ENCODE measurements around the gene FASN. TPM values are rescaled to one million over a fixed set of nuclear protein-coding genes. Genes with fewer than 3 reads are reported as not detected.

Gene FASN
- total and polyA plus RNA-seq, 2 of the 13 experiments (the other 11 are each of a cell fraction or from before 2014, with no cell fraction given): 51.7 to 101 TPM

GRCh38 chr17:82056729-82057621 is 41.1 kb downstream of the FASN start (continued):
- TF ChIP-seq ARHGAP35 (CRISPR knock-in tag; IDR thresholded peaks at IDR 0.05; ENCODE audit: borderline replicate concordance) (peak; percentile 55; the same call in 1 of the 2 replicates), KDM4B (CRISPR knock-in tag; IDR thresholded peaks at IDR 0.05) (peak; percentile 76), ZNF569 (CRISPR knock-in tag; IDR thresholded peaks at IDR 0.05; ENCODE audit: borderline replicate concordance) (0 out of 2 replicates have a peak, but pooled peaks have one; percentile 57), ZNF574 (CRISPR knock-in tag; IDR thresholded peaks at IDR 0.05) (peak; percentile 61; the same call in 1 of the 2 replicates), HNF4A (CRISPR knock-in tag; IDR thresholded peaks at IDR 0.05) (peak; percentile 95), ZNF251 (CRISPR knock-in tag; IDR thresholded peaks at IDR 0.05) (no peak), ZC3H4 (CRISPR knock-in tag; IDR thresholded peaks at IDR 0.05; ENCODE audit: borderline replicate concordance) (no peak), RAD21 (CRISPR knock-in tag; IDR thresholded peaks at IDR 0.05) (peak; percentile 52), TBL1XR1 (IDR thresholded peaks at IDR 0.05; ENCODE audit: borderline replicate concordance, low read length, partially characterized antibody) (no peak), SP140L (CRISPR knock-in tag; IDR thresholded peaks at IDR 0.05; ENCODE audit: borderline replicate concordance) (no peak), ZNF264 (CRISPR knock-in tag; IDR thresholded peaks at IDR 0.05) (no peak), ZKSCAN5 (CRISPR knock-in tag; IDR thresholded peaks at IDR 0.05) (peak; percentile 27; the same call in 1 of the 2 replicates), HHEX (CRISPR knock-in tag; IDR thresholded peaks at IDR 0.05) (no peak), ZFP36L1 (CRISPR knock-in tag; IDR thresholded peaks at IDR 0.05) (no peak), ZNF160 (CRISPR knock-in tag; IDR thresholded peaks at IDR 0.05) (0 out of 2 replicates have a peak, but pooled peaks have one; percentile 23), ZNF124 (CRISPR knock-in tag; IDR thresholded peaks at IDR 0.05) (0 out of 2 replicates have a peak, but pooled peaks have one; percentile 44), ZNF839 (CRISPR knock-in tag; IDR thresholded peaks at IDR 0.05; ENCODE audit: borderline replicate concordance) (no peak), KDM5B (CRISPR knock-in tag; IDR thresholded peaks at IDR 0.05; ENCODE audit: borderline replicate concordance) (peak; percentile 89), SP4 (CRISPR knock-in tag; IDR thresholded peaks at IDR 0.05) (peak; percentile 68), GATAD2A (CRISPR knock-in tag; IDR thresholded peaks at IDR 0.05) (0 out of 2 replicates have a peak, but pooled peaks have one; percentile 34), DRAP1 (CRISPR knock-in tag; IDR thresholded peaks at IDR 0.05) (no peak; the same call in 1 of the 2 replicates)

All from HepG2 (cell line).